K562 (cell line): Measurements from ENCODE around the gene PARD3B. TPM values are rescaled to one million over a fixed set of nuclear protein-coding genes. Genes with fewer than 3 reads are reported as not detected.

Experiments
- ATAC-seq: fragments of 200-7000 bp; cut with Tn5 transposase; 3 replicates; pipeline ENCODE4 v1.9.1; 2020; ENCODE audit warnings: moderate library complexity
- BruUV-seq: library from RNA; stranded (reverse); fragments of 400-500 nt; replicated peaks from 2 replicates; lab custom pipeline; 2021; lab: Mats Ljungman, UMichigan
- CTCF ChIA-PET: fragments of 300-600 bp; formaldehyde crosslinking; extraction: SDS; loops from one replicate; lab custom pipeline; 2021; ENCODE audit warnings: low intra/inter-chr PET ratio; lab: Yijun Ruan, JAX
- POLR2A ChIA-PET: fragments of 300-600, 350-650 bp; sonication (Branson Sonifier 250); formaldehyde crosslinking; extraction: SDS; loops from one replicate; lab custom pipeline; 2021; ENCODE audit warnings: antibody characterized with exemption, inconsistent platforms; lab: Yijun Ruan, JAX
- DNase-seq, 4 experiments: peaks; one replicate each; pipeline versions ENCODE4 v3.0.0 to v3.0.0-alpha.2; 2011 to 2018; ENCODE audit warnings: low spot score in 3 of 4, mixed read lengths in 3 of 4; ENCODE audit errors: extremely low read depth in 1 of 4
- FAIRE-seq: peaks from 2 replicates; lab custom pipeline; 2011; peaks lifted over from hg19 to GRCh38; lab: Jason Lieb, UNC
- H2AFZ ChIP-seq: 2 replicates; pipeline ENCODE4 v1.6.0; 2011; ENCODE audit warnings: low read depth, low read length, control low read depth, inconsistent platforms
- H3K27ac ChIP-seq: fragments of 200-600 bp; 3 replicates; pipeline ENCODE4 v1.8.0; 2011; ENCODE audit warnings: low read depth, mild to moderate bottlenecking, control low read depth, inconsistent platforms, low read length, moderate library complexity, mixed read lengths; ENCODE audit errors: extremely low read depth
- H3K27me3 ChIP-seq, 2 experiments: fragments of 300-600 bp in 1 of 2; 2 replicates in 1 of 2; 3 replicates in 1 of 2; pipeline versions ENCODE4 v1.6.0 to v1.8.0; 2011; ENCODE audit warnings: inconsistent platforms in 2 of 2, low read length in 2 of 2, mild to moderate bottlenecking in 1 of 2, mixed read lengths in 1 of 2, moderate library complexity in 1 of 2; ENCODE audit not compliant: control insufficient read depth in 2 of 2, insufficient read depth in 2 of 2
- H3K36me3 ChIP-seq: fragments of 300-600 bp; 3 replicates; pipeline ENCODE4 v1.8.0; 2011; ENCODE audit warnings: mild to moderate bottlenecking, low read length, inconsistent platforms; ENCODE audit not compliant: control insufficient read depth, insufficient read depth
- H3K4me1 ChIP-seq, 2 experiments: fragments of 200-600 bp in 1 of 2; replicated peaks in 1 of 2; 2 replicates in 1 of 2; 3 replicates in 1 of 2; pipeline versions ENCODE4 v1.5.1 to v1.8.0; 2011; ENCODE audit warnings: inconsistent platforms in 2 of 2, low read length in 2 of 2, mild to moderate bottlenecking in 1 of 2, mixed read lengths in 1 of 2, moderate library complexity in 1 of 2; ENCODE audit not compliant: control insufficient read depth in 2 of 2, insufficient read depth in 2 of 2
- H3K4me2 ChIP-seq: 2 replicates; pipeline ENCODE4 v1.6.1; 2011; ENCODE audit warnings: low read length, control low read depth, inconsistent platforms, mixed read lengths; ENCODE audit not compliant: insufficient read depth
- H3K4me3 ChIP-seq: fragments of 200-600 bp; sonication (generic), shearing (Covaris generic); 2 replicates; pipeline ENCODE4 v1.5.1; 2016; ENCODE audit warnings: control low read depth, inconsistent platforms
- H3K79me2 ChIP-seq: fragments of 200-600 bp; 3 replicates; pipeline ENCODE4 v1.8.0; 2011; ENCODE audit warnings: low read length, inconsistent platforms; ENCODE audit not compliant: control insufficient read depth, insufficient read depth
- H3K9ac ChIP-seq, 2 experiments: 2 replicates each; pipeline versions ENCODE4 v1.6.0 to v1.6.1; 2011; ENCODE audit warnings: low read depth in 2 of 2, low read length in 2 of 2, control low read depth in 1 of 2, inconsistent platforms in 1 of 2, mild to moderate bottlenecking in 1 of 2, mixed read lengths in 1 of 2; ENCODE audit not compliant: insufficient read depth in 1 of 2
- H3K9me1 ChIP-seq: one replicate; pipeline ENCODE4 v1.6.0; 2011; ENCODE audit warnings: inconsistent platforms, mild to moderate bottlenecking, low read length, moderate library complexity; ENCODE audit not compliant: control insufficient read depth, insufficient read depth
- H3K9me3 ChIP-seq: replicated peaks from 2 replicates; pipeline ENCODE4 v1.5.1; 2011; ENCODE audit warnings: low read depth, low read length, inconsistent platforms; ENCODE audit not compliant: control insufficient read depth, insufficient read depth
- H4K20me1 ChIP-seq: replicated peaks from 2 replicates; pipeline ENCODE4 v1.6.1; 2011; ENCODE audit warnings: low read length, inconsistent platforms, mixed read lengths; ENCODE audit not compliant: control insufficient read depth, insufficient read depth
- MYC ChIP-seq, 2 experiments: fragments of 250-450 bp in 1 of 2; sonication (Bioruptor Pico) in 1 of 2; IDR thresholded peaks; 2 replicates each; pipeline versions ENCODE4 v1.5.1 to v1.6.1; 2012 to 2021; ENCODE audit warnings: low read depth in 2 of 2, borderline replicate concordance in 1 of 2, improper control_type of control experiment in 1 of 2, low read length in 1 of 2, mild to moderate bottlenecking in 1 of 2, moderate library complexity in 1 of 2
- NFXL1 ChIP-seq: fragments of 450-650 bp; formaldehyde crosslinking; IDR thresholded peaks from 2 replicates; pipeline ENCODE4 v1.4.0; 2021; ENCODE audit warnings: mild to moderate bottlenecking
- U2AF1 ChIP-seq: fragments of 200-400 bp; formaldehyde crosslinking; optimal IDR thresholded peaks from 2 replicates; pipeline ENCODE3; 2017; ENCODE audit warnings: mild to moderate bottlenecking, low read depth, low read length, moderate library complexity
- ZNF146 ChIP-seq: IDR thresholded peaks from one replicate; pipeline ENCODE4 v1.6.1; 2018; ENCODE audit warnings: missing compliant biosample characterization; ENCODE audit not compliant: unreplicated experiment
- WGBS: fragments of 100-300 bp; shearing (Covaris generic); methylation state at CpG from one replicate; pipeline ENCODE4 v1.1.6; 2016; ENCODE audit warnings: low coverage, mixed read lengths; ENCODE audit not compliant: insufficient coverage; ENCODE audit errors: missing lambda C conversion rate; 5-methylcytosine and 5-hydroxymethylcytosine counted together
- in situ Hi-C: fragments of 300-500 bp; cut with MboI; formaldehyde crosslinking; loops from 4 replicates; pipeline ENCODE4 v1.15.0; 2018; ENCODE audit warnings: inconsistent platforms, mixed read lengths
- intact Hi-C: fragments of 100-400 bp; cut with micrococcal nuclease; formaldehyde crosslinking; loops from 2 replicates; pipeline ENCODE4 v1.14.2; 2022
- polyA plus RNA-seq, 8 experiments: library from polyadenylated mRNA; depleted of rRNA in 4 of 8; stranded (reverse) in 5 of 8; unstranded in 3 of 8; fragments of >200 nt; fragmentation: Nextera tagmentation in 2 of 8; fragmentation: Illumina TruSeq in 1 of 8; extraction: Ambion mirVana in 2 of 8; extraction: Trizol in 1 of 8; gene quantifications; 2 replicates each; pipeline versions ENCODE4 v1.2.1 to v1.2.3, GENCODE V29; 2011 to 2014; ENCODE audit warnings: inconsistent platforms in 1 of 8, missing spikeins in 1 of 8
- total RNA-seq, 7 experiments: library from RNA; depleted of rRNA in 6 of 7; stranded (reverse); fragments of >200 nt in 6 of 7; fragmentation: Illumina TruSeq in 2 of 7; extraction: Trizol in 2 of 7; gene quantifications; 2 replicates each; pipeline versions ENCODE4 v1.2.1 to v1.2.3, GENCODE V29; 2011 to 2021; ENCODE audit warnings: low replicate concordance in 1 of 7

The PARD3B gene
- total and polyA plus RNA-seq, 9 of the 15 experiments (the other 6 are each of a cell fraction or from before 2014, with no cell fraction given): 0.15 to 3.0 (median 1.1) TPM

- Histone ChIP-seq H3K4me3 (no peak overlapping the region), H4K20me1 (no peaks in the 10 kb centered on the region), H3K36me3 (no peaks in the 10 kb centered on the region), H3K4me2 (no peak overlapping the region), H3K27me3 (no peaks in the 10 kb centered on the region), H3K27ac (no peak overlapping the region), H3K9me1 (no peaks in the 10 kb centered on the region), H3K9me3 (no peaks in the 10 kb centered on the region)
- 0% methylated on average over 2 of the region's 2 CpGs for WGBS
- no peak for DNase-seq
- no TSS peak for BruUV-seq
- POLR2A ChIA-PET: no interaction called here
- intact Hi-C loops: no loop called here
- ATAC-seq: no peak
- in situ Hi-C loops: no loop called here
- no peak for TF ChIP-seq NFXL1 (CRISPR knock-in tag)
- no peak for TF ChIP-seq MYC (IDR thresholded peaks at IDR 0.05; ENCODE audit: low read depth, low read length)
- no peak for TF ChIP-seq MYC (CRISPR knock-in tag; IDR thresholded peaks at IDR 0.05; ENCODE audit: borderline replicate concordance, low read depth)
- TF ChIP-seq, all 486 proteins: peak for 0
- no peak overlapping the region for H2AFZ ChIP-seq
- H3K4me1 ChIP-seq: no peaks in the 10 kb centered on the region
- H3K9ac ChIP-seq: no peak overlapping the region
- no peak for FAIRE-seq
- CTCF ChIA-PET: no interaction called here
- H3K79me2 ChIP-seq: no peaks in the 10 kb centered on the region
These were observed 254.5 kb downstream of the PARD3B start for GRCh38 chr2:204799791-204800190.

DNA sequence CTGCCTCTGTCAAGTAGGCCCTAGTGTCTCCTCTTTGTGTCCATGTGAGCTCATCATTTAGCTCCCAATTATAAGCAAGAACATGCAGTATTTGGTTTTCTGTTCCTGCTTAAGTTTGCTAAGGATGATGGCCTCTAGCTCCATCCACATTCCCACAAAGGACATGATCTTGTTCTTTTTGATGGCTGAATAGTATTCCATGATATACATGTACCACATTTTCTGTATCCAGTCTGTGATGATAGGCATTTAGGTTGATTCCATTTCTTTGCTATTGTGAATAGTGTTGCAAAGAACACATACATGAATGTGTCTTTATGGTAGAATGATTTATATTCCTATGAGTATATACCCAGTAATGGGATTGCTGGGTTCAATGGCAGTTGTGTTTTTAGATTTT is 263.2 kb downstream of the PARD3B start:
- no peak for FAIRE-seq
- TF ChIP-seq U2AF1 (no peak), ZNF146 (CRISPR knock-in tag) (peak; percentile 62)
- TF ChIP-seq, all 486 proteins: peak for 1
- Histone ChIP-seq H3K9ac (no peak overlapping the region), H3K36me3 (no peaks in the 10 kb centered on the region), H3K9me1 (no peaks in the 10 kb centered on the region), H3K27ac (no peak overlapping the region), H3K27me3 (no peaks in the 10 kb centered on the region), H2AFZ (no peak overlapping the region), H3K9me3 (no peaks in the 10 kb centered on the region), H3K4me3 (no peak overlapping the region), H3K4me2 (no peak overlapping the region), H3K4me1 (no peaks in the 10 kb centered on the region), H4K20me1 (no peaks in the 10 kb centered on the region), H3K79me2 (no peaks in the 10 kb centered on the region)
- BruUV-seq: no TSS peak
- in situ Hi-C loops: no loop called here
- DNase-seq (no peak), ATAC-seq (no peak)
- CTCF ChIA-PET: no interaction called here
- POLR2A ChIA-PET: no interaction called here
- intact Hi-C loops: no loop called here
